Ramos (cell line): Measurements from ENCODE around the gene AZIN2.
"Not testable (repeated sequence)": the region's sequence is repeated elsewhere in the genome, so short reads cannot be mapped to it uniquely, and the experiment has no call there.

Experiments
- in situ Hi-C: fragments of 300-500 bp; cut with MboI; formaldehyde crosslinking; loops from one replicate; pipeline ENCODE4 v1.14.3; 2022; ENCODE audit warnings: low sequenced_read_pairs; ENCODE audit not compliant: unreplicated experiment

The AZIN2 gene

GRCh38 chr1:33089457-33089856, 8.5 kb downstream of the AZIN2 start:
- in situ Hi-C loops, result loop anchor here (10.0 to 25.0 kb wide), 3 partner anchors 215 to 645 kb away; partner anchors contain the start of genes FNDC5 and SYNC

GRCh38 chr1:33092438-33092837, 11.5 kb downstream of the AZIN2 start:
- in situ Hi-C loops, result loop anchor here (25.0 kb wide), 1 partner anchor 380 kb away; the partner anchor contains the start of gene SYNC

GRCh38 chr1:33093004-33093403, 12.1 kb downstream of the AZIN2 start:
- in situ Hi-C loops, result loop anchor here (25.0 kb wide), 1 partner anchor 381 kb away; the partner anchor contains the start of gene SYNC

- in situ Hi-C loops, result loop anchor here (25.0 kb wide), 1 partner anchor 382 kb away; the partner anchor contains the start of gene SYNC
Observed at GRCh38 chr1:33094486-33094885, 13.5 kb downstream of the AZIN2 start.

- in situ Hi-C loops, result loop anchor here (25.0 kb wide), 1 partner anchor 383 kb away; the partner anchor contains the start of gene SYNC
Observed at GRCh38 chr1:33094971-33095604, 14.1 kb downstream of the AZIN2 start.

GRCh38 chr1:33096363-33097005, 15.5 kb downstream of the AZIN2 start:
- in situ Hi-C loops, result loop anchor here (25.0 kb wide), 1 partner anchor 384 kb away; the partner anchor contains the start of gene SYNC

GRCh38 chr1:33097137-33097611, 16.2 kb downstream of the AZIN2 start:
- in situ Hi-C loops, result loop anchor here (25.0 kb wide), 1 partner anchor 385 kb away; the partner anchor contains the start of gene SYNC

- in situ Hi-C loops, result loop anchor here (25.0 kb wide), 1 partner anchor 385 kb away; the partner anchor contains the start of gene SYNC
Observed at GRCh38 chr1:33097762-33098161, 16.8 kb downstream of the AZIN2 start.

- in situ Hi-C loops, result loop anchor here (25.0 kb wide), 1 partner anchor 386 kb away; the partner anchor contains the start of gene SYNC
Observed at GRCh38 chr1:33098371-33098770, 17.4 kb downstream of the AZIN2 start.

- in situ Hi-C loops, result loop anchor here (25.0 kb wide), 1 partner anchor 387 kb away; the partner anchor contains the start of gene SYNC
Observed at GRCh38 chr1:33099290-33100118, 18.6 kb downstream of the AZIN2 start.

- in situ Hi-C loops, result not testable (repeated sequence)
Observed at GRCh38 chr1:33100119-33100415, 19.1 kb downstream of the AZIN2 start.

GRCh38 chr1:33110477-33110876, 29.5 kb downstream of the AZIN2 start:
- in situ Hi-C loops, result no loop called here

- in situ Hi-C loops, result no loop called here
Observed at GRCh38 chr1:33111965-33112364, 31.0 kb downstream of the AZIN2 start.

GRCh38 chr1:33117440-33118085, 36.6 kb downstream of the AZIN2 start:
- in situ Hi-C loops, result no loop called here

- in situ Hi-C loops, result no loop called here
Observed at GRCh38 chr1:33118274-33118673, 37.3 kb downstream of the AZIN2 start.

- in situ Hi-C loops, result no loop called here
Observed at GRCh38 chr1:33119050-33119449, 38.1 kb downstream of the AZIN2 start.

GRCh38 chr1:33119532-33120217, 38.7 kb downstream of the AZIN2 start:
- in situ Hi-C loops, result no loop called here

- in situ Hi-C loops, result no loop called here
Observed at GRCh38 chr1:33120436-33121231, 39.7 kb downstream of the AZIN2 start.

- in situ Hi-C loops, result no loop called here
Observed at GRCh38 chr1:33121728-33122127, 40.8 kb downstream of the AZIN2 start.
